AG10803 (cell line): ENCODE measurements around the gene SPN.

ENCODE experiments used
- DNase-seq: peaks from one replicate; pipeline ENCODE4 v3.0.0; 2010; ENCODE audit warnings: low read depth
- H3K4me3 ChIP-seq: 2 replicates; pipeline ENCODE4 v1.5.1; 2011; ENCODE audit warnings: mild to moderate bottlenecking, low read length, control low read depth
- TF ChIP-seq, protein P1 (sequence below): conservative IDR thresholded peaks from 2 replicates; pipeline ENCODE4 v1.5.1; 2011; ENCODE audit warnings: mild to moderate bottlenecking, low read length, control low read depth, inconsistent platforms

Gene SPN

DNA sequence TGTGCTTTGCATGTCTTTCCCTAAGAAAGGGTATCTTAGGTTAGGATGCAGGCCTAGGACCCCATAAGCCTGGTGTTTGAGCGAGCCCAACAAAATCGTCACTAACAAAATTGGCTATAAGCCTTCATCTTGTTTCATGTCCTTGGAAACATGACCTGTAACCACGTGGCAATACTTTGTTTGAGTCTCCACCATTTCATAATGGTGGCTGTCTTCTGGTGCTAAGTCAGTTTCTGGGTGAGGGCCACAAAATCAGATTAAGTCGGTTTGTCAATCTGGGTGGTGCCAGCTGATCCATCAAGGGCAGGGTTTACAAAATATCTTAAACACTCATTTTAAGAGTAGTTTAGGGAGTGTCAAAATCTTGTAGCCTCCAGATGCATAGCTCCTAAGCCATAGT lies 49.8 kb downstream of the SPN start:
- no peak overlapping the region for H3K4me3 ChIP-seq
- TF ChIP-seq, protein P1, sequence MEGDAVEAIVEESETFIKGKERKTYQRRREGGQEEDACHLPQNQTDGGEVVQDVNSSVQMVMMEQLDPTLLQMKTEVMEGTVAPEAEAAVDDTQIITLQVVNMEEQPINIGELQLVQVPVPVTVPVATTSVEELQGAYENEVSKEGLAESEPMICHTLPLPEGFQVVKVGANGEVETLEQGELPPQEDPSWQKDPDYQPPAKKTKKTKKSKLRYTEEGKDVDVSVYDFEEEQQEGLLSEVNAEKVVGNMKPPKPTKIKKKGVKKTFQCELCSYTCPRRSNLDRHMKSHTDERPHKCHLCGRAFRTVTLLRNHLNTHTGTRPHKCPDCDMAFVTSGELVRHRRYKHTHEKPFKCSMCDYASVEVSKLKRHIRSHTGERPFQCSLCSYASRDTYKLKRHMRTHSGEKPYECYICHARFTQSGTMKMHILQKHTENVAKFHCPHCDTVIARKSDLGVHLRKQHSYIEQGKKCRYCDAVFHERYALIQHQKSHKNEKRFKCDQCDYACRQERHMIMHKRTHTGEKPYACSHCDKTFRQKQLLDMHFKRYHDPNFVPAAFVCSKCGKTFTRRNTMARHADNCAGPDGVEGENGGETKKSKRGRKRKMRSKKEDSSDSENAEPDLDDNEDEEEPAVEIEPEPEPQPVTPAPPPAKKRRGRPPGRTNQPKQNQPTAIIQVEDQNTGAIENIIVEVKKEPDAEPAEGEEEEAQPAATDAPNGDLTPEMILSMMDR = no peak
- no peak for DNase-seq

- DNase-seq = no peak
- TF ChIP-seq, protein P1 = no peak
- H3K4me3 ChIP-seq = no peak overlapping the region
Observed at GRCh38 chr16:29714396-29714795, 51.3 kb downstream of the SPN start.

DNA sequence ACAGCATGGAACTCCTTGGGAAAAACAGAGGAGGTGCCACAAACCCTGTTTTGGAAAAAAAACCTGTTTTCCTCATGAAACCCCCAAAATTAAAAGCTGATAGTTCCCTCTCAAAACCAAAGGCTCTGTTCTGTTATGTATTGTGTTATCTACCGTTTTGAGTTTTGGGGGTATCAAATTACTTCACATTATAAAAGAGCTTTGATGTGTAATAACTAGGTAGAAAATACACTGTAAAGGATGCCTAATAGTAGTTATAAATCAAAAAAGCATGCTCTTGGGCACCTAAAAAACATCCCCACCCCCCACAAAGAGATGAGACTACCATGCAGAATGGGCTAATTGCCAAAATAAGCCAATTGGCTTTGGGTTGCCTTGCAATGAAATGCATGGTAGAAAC lies 51.9 kb downstream of the SPN start:
- H3K4me3 ChIP-seq = no peak overlapping the region
- no peak for DNase-seq
- TF ChIP-seq, protein P1 = no peak

GRCh38 chr16:29717113-29717512 lies 54.1 kb downstream of the SPN start:
- no peak for DNase-seq
- TF ChIP-seq, protein P1 = no peak
- H3K4me3 ChIP-seq = no peak overlapping the region

GRCh38 chr16:29719063-29719462 lies 56.0 kb downstream of the SPN start:
- no peak for DNase-seq
- TF ChIP-seq, protein P1 = no peak
- H3K4me3 ChIP-seq = no peak overlapping the region
